ENCODE measurements around the gene FBRSL1.

DNA sequence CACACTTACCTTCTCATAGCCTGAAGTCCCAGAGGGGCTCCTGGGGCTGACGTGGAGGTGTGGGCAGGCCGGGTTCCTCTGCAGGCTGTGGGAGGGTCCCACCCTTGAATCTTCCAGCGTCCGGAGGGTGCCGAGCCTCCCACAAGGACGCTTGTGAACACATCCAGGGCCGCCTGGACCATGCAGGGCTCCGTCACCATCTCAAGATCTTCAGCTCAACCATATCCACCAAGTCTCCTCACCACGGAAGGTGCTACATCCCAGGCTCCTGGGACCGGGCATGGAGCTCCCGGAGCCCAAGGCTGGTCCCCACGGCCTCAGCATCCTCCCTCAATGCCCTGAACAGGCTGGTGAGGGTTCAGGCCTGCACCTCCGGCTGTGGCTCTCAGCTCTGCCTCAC is 10.7 kb upstream of the FBRSL1 start:
- TF ChIP-seq, protein P1, sequence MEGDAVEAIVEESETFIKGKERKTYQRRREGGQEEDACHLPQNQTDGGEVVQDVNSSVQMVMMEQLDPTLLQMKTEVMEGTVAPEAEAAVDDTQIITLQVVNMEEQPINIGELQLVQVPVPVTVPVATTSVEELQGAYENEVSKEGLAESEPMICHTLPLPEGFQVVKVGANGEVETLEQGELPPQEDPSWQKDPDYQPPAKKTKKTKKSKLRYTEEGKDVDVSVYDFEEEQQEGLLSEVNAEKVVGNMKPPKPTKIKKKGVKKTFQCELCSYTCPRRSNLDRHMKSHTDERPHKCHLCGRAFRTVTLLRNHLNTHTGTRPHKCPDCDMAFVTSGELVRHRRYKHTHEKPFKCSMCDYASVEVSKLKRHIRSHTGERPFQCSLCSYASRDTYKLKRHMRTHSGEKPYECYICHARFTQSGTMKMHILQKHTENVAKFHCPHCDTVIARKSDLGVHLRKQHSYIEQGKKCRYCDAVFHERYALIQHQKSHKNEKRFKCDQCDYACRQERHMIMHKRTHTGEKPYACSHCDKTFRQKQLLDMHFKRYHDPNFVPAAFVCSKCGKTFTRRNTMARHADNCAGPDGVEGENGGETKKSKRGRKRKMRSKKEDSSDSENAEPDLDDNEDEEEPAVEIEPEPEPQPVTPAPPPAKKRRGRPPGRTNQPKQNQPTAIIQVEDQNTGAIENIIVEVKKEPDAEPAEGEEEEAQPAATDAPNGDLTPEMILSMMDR (IDR thresholded peaks at IDR 0.05), result no peak
- no peak for TF ChIP-seq POLR2A (IDR thresholded peaks at IDR 0.05)
- TF ChIP-seq POLR2AphosphoS5 (IDR thresholded peaks at IDR 0.05), result no peak

All from sigmoid colon (tissue), 4 donors.